Loucy (cell line): ENCODE results near the gene RALGPS2.

ENCODE experiments used
- H2AFZ ChIP-seq: fragments of 200-600 bp; sonication (generic); 2 replicates; pipeline ENCODE4 v1.6.0; 2016; ENCODE audit warnings: antibody characterized with exemption, mild to moderate bottlenecking, low read length, moderate library complexity
- H3F3A ChIP-seq: fragments of 200-600 bp; 2 replicates; pipeline ENCODE4 v1.6.0; 2016; ENCODE audit warnings: antibody characterized with exemption, low read depth, mild to moderate bottlenecking
- H3K27me3 ChIP-seq: fragments of 200-600 bp; sonication (generic); 2 replicates; pipeline ENCODE4 v1.6.1; 2014; ENCODE audit warnings: low read length, mild to moderate bottlenecking; ENCODE audit not compliant: insufficient read depth, poor library complexity, severe bottlenecking
- H3K36me3 ChIP-seq: fragments of 200-600 bp; sonication (generic); 2 replicates; pipeline ENCODE4 v1.6.1; 2016; ENCODE audit warnings: low read length; ENCODE audit not compliant: insufficient read depth
- H3K4me1 ChIP-seq: fragments of 200-600 bp; sonication (generic); 2 replicates; pipeline ENCODE4 v1.5.1; 2014; ENCODE audit warnings: low read length, mild to moderate bottlenecking; ENCODE audit not compliant: insufficient read depth, poor library complexity, severe bottlenecking
- H3K4me2 ChIP-seq: fragments of 200-600 bp; sonication (generic); 2 replicates; pipeline ENCODE4 v1.6.0; 2014; ENCODE audit warnings: antibody characterized with exemption, low read length, low read depth, mild to moderate bottlenecking; ENCODE audit not compliant: poor library complexity, severe bottlenecking
- H3K4me3 ChIP-seq: fragments of 200-600 bp; sonication (generic); 2 replicates; pipeline ENCODE4 v1.5.1; 2014; ENCODE audit warnings: low read length, mild to moderate bottlenecking, mixed read lengths; ENCODE audit not compliant: poor library complexity, severe bottlenecking
- H3K79me2 ChIP-seq: fragments of 200-600 bp; sonication (generic); 2 replicates; pipeline ENCODE4 v1.6.1; 2014; ENCODE audit warnings: low read length; ENCODE audit not compliant: insufficient read depth
- H3K9ac ChIP-seq: fragments of 200-600 bp; sonication (generic); 2 replicates; pipeline ENCODE4 v1.6.0; 2014; ENCODE audit warnings: mild to moderate bottlenecking, low read depth, low read length, moderate library complexity; ENCODE audit not compliant: poor library complexity, severe bottlenecking
- H3K9me2 ChIP-seq: fragments of 200-600 bp; sonication (generic); replicated peaks from 2 replicates; pipeline ENCODE4 v1.6.1; 2016; ENCODE audit warnings: low read depth, low read length, mixed read lengths
- H3K9me3 ChIP-seq: fragments of 200-600 bp; sonication (generic); 2 replicates; pipeline ENCODE4 v1.6.1; 2014; ENCODE audit warnings: mild to moderate bottlenecking, antibody characterized with exemption, low read length, low read depth; ENCODE audit not compliant: insufficient read depth
- H4K20me1 ChIP-seq: fragments of 200-600 bp; sonication (generic); 2 replicates; pipeline ENCODE4 v1.6.0; 2014; ENCODE audit warnings: antibody characterized with exemption, low read length, mild to moderate bottlenecking; ENCODE audit not compliant: insufficient read depth, poor library complexity, severe bottlenecking
- EZH2phosphoT487 ChIP-seq: fragments of 200-600 bp; IDR thresholded peaks from 2 replicates; pipeline ENCODE4 v1.6.1; 2018; ENCODE audit warnings: antibody characterized with exemption, mild to moderate bottlenecking, moderate library complexity, borderline replicate concordance
- TF ChIP-seq, protein P1 (sequence below): fragments of 200-600 bp; sonication (generic); conservative IDR thresholded peaks from 2 replicates; pipeline ENCODE4 v1.5.1; 2014; ENCODE audit warnings: mild to moderate bottlenecking, antibody characterized with exemption, low read length

RALGPS2 gene

DNA sequence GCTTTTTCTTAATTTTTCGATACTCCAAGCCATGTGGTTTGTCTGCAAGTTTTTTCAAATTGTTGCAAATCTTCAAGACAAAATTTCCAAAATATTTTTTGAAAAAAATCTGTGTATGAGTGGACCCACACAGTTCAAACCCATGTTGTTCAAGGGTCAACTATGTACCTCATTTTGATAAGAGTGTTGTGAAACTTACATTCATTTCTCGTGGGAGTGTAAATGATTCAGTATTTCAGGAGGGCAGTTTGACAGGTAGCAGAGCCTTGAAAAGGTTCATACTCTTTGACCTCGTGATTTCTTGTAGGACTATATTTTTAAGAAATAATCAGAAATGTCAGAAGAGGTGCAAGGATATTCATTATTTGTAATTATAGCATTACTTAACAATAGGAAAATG is 77.8 kb downstream of the RALGPS2 start:
- H3K9me2 ChIP-seq: no peaks in the 10 kb centered on the region
- no peak overlapping the region for H3K9ac ChIP-seq
- no peaks in the 10 kb centered on the region for H3K9me3 ChIP-seq
- TF ChIP-seq, protein P1, sequence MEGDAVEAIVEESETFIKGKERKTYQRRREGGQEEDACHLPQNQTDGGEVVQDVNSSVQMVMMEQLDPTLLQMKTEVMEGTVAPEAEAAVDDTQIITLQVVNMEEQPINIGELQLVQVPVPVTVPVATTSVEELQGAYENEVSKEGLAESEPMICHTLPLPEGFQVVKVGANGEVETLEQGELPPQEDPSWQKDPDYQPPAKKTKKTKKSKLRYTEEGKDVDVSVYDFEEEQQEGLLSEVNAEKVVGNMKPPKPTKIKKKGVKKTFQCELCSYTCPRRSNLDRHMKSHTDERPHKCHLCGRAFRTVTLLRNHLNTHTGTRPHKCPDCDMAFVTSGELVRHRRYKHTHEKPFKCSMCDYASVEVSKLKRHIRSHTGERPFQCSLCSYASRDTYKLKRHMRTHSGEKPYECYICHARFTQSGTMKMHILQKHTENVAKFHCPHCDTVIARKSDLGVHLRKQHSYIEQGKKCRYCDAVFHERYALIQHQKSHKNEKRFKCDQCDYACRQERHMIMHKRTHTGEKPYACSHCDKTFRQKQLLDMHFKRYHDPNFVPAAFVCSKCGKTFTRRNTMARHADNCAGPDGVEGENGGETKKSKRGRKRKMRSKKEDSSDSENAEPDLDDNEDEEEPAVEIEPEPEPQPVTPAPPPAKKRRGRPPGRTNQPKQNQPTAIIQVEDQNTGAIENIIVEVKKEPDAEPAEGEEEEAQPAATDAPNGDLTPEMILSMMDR: no peak
- TF ChIP-seq EZH2phosphoT487: no peak
- no peaks in the 10 kb centered on the region for H3K79me2 ChIP-seq
- no peak overlapping the region for H2AFZ ChIP-seq
- H3K4me3 ChIP-seq: no peak overlapping the region
- H4K20me1 ChIP-seq: no peaks in the 10 kb centered on the region
- no peaks in the 10 kb centered on the region for H3K27me3 ChIP-seq
- H3K4me2 ChIP-seq: no peak overlapping the region
- H3K36me3 ChIP-seq: no peaks in the 10 kb centered on the region
- H3F3A ChIP-seq: no peaks in the 10 kb centered on the region
- H3K4me1 ChIP-seq: no peaks in the 10 kb centered on the region

DNA sequence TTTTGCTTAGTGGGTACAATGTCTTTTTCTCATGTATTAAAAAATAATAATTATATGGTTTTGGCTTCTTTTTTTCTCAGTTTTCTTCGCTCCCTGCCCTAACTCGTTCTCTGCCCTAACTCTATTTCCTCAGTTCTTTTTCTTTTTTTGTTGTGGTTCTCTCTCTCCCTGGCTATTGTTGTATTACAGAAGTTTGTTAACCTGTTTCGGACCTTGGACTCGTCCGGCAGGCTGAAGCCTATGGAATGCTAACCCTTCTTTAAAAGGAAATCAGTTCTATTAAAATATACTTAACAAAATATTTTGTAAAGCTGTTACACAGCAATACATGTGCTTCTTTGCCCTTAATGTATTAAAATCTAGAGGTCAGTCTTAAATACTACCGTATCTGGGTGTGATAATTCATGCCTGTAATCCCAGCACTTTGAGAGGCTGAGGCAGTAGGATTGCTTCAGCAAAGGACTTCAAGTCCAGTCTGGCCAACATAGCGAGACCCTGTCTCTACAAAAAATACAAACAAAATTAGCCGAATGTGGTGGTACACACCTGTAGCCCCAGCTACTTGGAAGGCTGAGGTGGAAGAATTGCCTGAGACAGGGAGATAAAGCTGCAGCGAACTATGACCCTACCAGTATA is 81.7 kb downstream of the RALGPS2 start:
- Histone ChIP-seq H3K9me3 (no peaks in the 10 kb centered on the region), H3K4me3 (no peak overlapping the region), H3K9ac (no peak overlapping the region), H3K4me1 (no peaks in the 10 kb centered on the region), H3K36me3 (no peaks in the 10 kb centered on the region; the same call in 1 of the 2 replicates), H3K9me2 (no peaks in the 10 kb centered on the region), H3K4me2 (no peak overlapping the region), H3K27me3 (no peaks in the 10 kb centered on the region), H4K20me1 (no peaks in the 10 kb centered on the region), H3F3A (no peaks in the 10 kb centered on the region), H3K79me2 (no peaks in the 10 kb centered on the region), H2AFZ (no peak overlapping the region)
- TF ChIP-seq, protein P1: no peak
- TF ChIP-seq EZH2phosphoT487: no peak

DNA sequence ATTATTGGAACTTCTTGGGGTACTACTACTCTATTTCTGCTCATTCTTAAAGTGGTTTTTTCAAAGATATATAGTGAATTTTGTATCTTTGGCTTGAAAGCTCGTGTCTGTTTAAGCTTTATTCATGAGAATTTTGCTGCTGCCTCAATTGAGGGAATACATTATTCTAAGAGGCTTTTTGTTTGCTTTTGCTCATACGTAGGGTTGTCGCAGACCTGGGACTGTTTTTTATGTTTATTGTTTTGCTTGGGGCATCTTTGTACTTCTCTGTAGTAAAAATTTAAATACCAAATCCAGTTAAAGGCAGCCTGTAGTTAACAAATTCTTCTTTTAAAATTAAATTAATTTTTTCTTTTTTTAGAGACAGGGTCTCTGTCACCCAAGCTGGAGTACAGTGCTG is 83.5 kb downstream of the RALGPS2 start:
- H3K79me2 ChIP-seq: no peaks in the 10 kb centered on the region

More for the DNA sequence above, 83.5 kb downstream of the RALGPS2 start:
- H3K9me3 ChIP-seq: no peaks in the 10 kb centered on the region
- H2AFZ ChIP-seq: no peak overlapping the region
- no peaks in the 10 kb centered on the region for H3K4me1 ChIP-seq
- TF ChIP-seq EZH2phosphoT487: no peak
- TF ChIP-seq, protein P1: no peak
- H3K9me2 ChIP-seq: no peaks in the 10 kb centered on the region
- no peaks in the 10 kb centered on the region for H3F3A ChIP-seq
- H3K27me3 ChIP-seq: no peaks in the 10 kb centered on the region
- H4K20me1 ChIP-seq: no peaks in the 10 kb centered on the region
- no peaks in the 10 kb centered on the region; the same call in 1 of the 2 replicates for H3K36me3 ChIP-seq
- no peak overlapping the region for H3K4me2 ChIP-seq
- no peak overlapping the region for H3K9ac ChIP-seq
- H3K4me3 ChIP-seq: no peak overlapping the region
